Mesothelial cell of epicardium (in vitro differentiated cells): Measurements from ENCODE around the gene FAM72C. TPM values are rescaled to one million over a fixed set of nuclear protein-coding genes. Genes with fewer than 3 reads are reported as not detected.
"Not testable (repeated sequence)": the region's sequence is repeated elsewhere in the genome, so short reads cannot be mapped to it uniquely, and the experiment has no call there.

Experiments
- DNase-seq, 2 experiments: peaks; one replicate each; pipeline ENCODE4 v3.0.0; 2021; ENCODE audit warnings: low spot score in 2 of 2; ENCODE audit not compliant: unreplicated experiment in 2 of 2
- H3K27ac Mint-ChIP-seq: 2 replicates; pipeline ENCODE4 v1.8.0; 2021; ENCODE audit warnings: mixed read lengths
- H3K27me3 Mint-ChIP-seq: 2 replicates; pipeline ENCODE4 v1.8.0; 2021; ENCODE audit warnings: low read depth, mixed read lengths
- H3K36me3 Mint-ChIP-seq: 2 replicates; pipeline ENCODE4 v1.8.0; 2021; ENCODE audit warnings: mixed read lengths
- H3K4me1 Mint-ChIP-seq: 2 replicates; pipeline ENCODE4 v1.8.0; 2021; ENCODE audit warnings: mixed read lengths
- H3K4me3 Mint-ChIP-seq: 2 replicates; pipeline ENCODE4 v1.8.0; 2021; ENCODE audit warnings: mild to moderate bottlenecking, moderate library complexity, mixed read lengths
- H3K9me3 Mint-ChIP-seq: 2 replicates; pipeline ENCODE4 v1.8.0; 2021; ENCODE audit warnings: mixed read lengths
- CTCF ChIP-seq: fragments of 200-600 bp; sonication (generic); IDR thresholded peaks from one replicate; pipeline ENCODE4 v1.5.0; 2021; ENCODE audit warnings: antibody characterized with exemption; ENCODE audit not compliant: unreplicated experiment
- total RNA-seq: library from RNA; stranded (reverse); gene quantifications from 3 replicates; pipeline ENCODE4 v1.2.1, GENCODE V29; 2021

FAM72C gene
- total RNA-seq, 1 donor from 2014 or later = 2.0 TPM

GRCh38 chr1:143936457-143937115 is 35.2 kb downstream of the FAM72C start:
- peak in 1 of 2 experiments; percentile 52 for DNase-seq
- peak; percentile 43 for TF ChIP-seq CTCF
- not testable (repeated sequence) for H3K27ac Mint-ChIP-seq, H3K4me3 Mint-ChIP-seq, H3K9me3 Mint-ChIP-seq, H3K27me3 Mint-ChIP-seq, H3K4me1 Mint-ChIP-seq, H3K36me3 Mint-ChIP-seq

GRCh38 chr1:143919127-143919526 is 52.7 kb downstream of the FAM72C start:
- not testable (repeated sequence) for DNase-seq, H3K27me3 Mint-ChIP-seq, H3K4me3 Mint-ChIP-seq, H3K36me3 Mint-ChIP-seq, H3K4me1 Mint-ChIP-seq, H3K9me3 Mint-ChIP-seq, H3K27ac Mint-ChIP-seq

GRCh38 chr1:143918552-143918951 is 53.2 kb downstream of the FAM72C start:
- H3K27me3 Mint-ChIP-seq, H3K36me3 Mint-ChIP-seq, H3K4me3 Mint-ChIP-seq, H3K4me1 Mint-ChIP-seq, H3K9me3 Mint-ChIP-seq, DNase-seq, H3K27ac Mint-ChIP-seq: not testable (repeated sequence)

- H3K27ac Mint-ChIP-seq, H3K27me3 Mint-ChIP-seq, DNase-seq, H3K4me3 Mint-ChIP-seq, H3K9me3 Mint-ChIP-seq, H3K36me3 Mint-ChIP-seq, H3K4me1 Mint-ChIP-seq: not testable (repeated sequence)
These were observed 58.1 kb downstream of the FAM72C start for GRCh38 chr1:143913705-143914104.
